GM12878 (cell line): ENCODE measurements around the gene COMMD1. TPM values are rescaled to one million over a fixed set of nuclear protein-coding genes. Genes with fewer than 3 reads are reported as not detected.

ENCODE experiments used
- ATAC-seq: fragments of 200-7000 bp; cut with Tn5 transposase; 3 replicates; pipeline ENCODE4 v1.9.1; 2020; ENCODE audit warnings: mild to moderate bottlenecking, moderate library complexity
- BruUV-seq: library from RNA; stranded (reverse); fragments of 400-500 nt; replicated peaks from 2 replicates; lab custom pipeline; 2021; lab: Mats Ljungman, UMichigan
- CTCF ChIA-PET: fragments of 300-600 bp; sonication (Branson Sonifier 250); formaldehyde crosslinking; extraction: SDS; loops from one replicate; lab custom pipeline; 2021; ENCODE audit warnings: inconsistent platforms; lab: Yijun Ruan, JAX
- POLR2A ChIA-PET: fragments of 350-600 bp; formaldehyde crosslinking; extraction: SDS; loops from one replicate; lab custom pipeline; 2021; ENCODE audit warnings: inconsistent platforms; lab: Charles Lee
- RAD21 ChIA-PET: fragments of 300-600 bp; sonication (Branson Sonifier 250); formaldehyde crosslinking; loops from one replicate; lab custom pipeline; 2023; ENCODE audit warnings: antibody characterized with exemption; ENCODE audit not compliant: unreplicated experiment; lab: Charles Lee
- SMC1A ChIA-PET: fragments of 300-600 bp; sonication (Branson Sonifier 250); formaldehyde crosslinking; loops from one replicate; lab custom pipeline; 2023; ENCODE audit not compliant: unreplicated experiment, uncharacterized antibody; lab: Charles Lee
- DNase-seq: peaks from one replicate; pipeline ENCODE4 v3.0.0-alpha.2; 2011; ENCODE audit warnings: low read depth, low spot score
- FAIRE-seq: peaks from 3 replicates; lab custom pipeline; 2011; peaks lifted over from hg19 to GRCh38; lab: Jason Lieb, UNC
- H2AFZ ChIP-seq: 2 replicates; pipeline ENCODE4 v1.6.0; 2011; ENCODE audit warnings: low read depth, low read length, control low read depth; ENCODE audit not compliant: control insufficient read depth
- H3K27ac ChIP-seq: 2 replicates; pipeline ENCODE4 v1.5.1; 2011; ENCODE audit warnings: control low read depth; ENCODE audit not compliant: control insufficient read depth, insufficient read depth
- H3K27me3 ChIP-seq, 2 experiments: replicated peaks in 1 of 2; 2 replicates each; pipeline versions ENCODE4 v1.6.0 to v1.6.1; 2011; ENCODE audit warnings: low read length in 1 of 2; ENCODE audit not compliant: control insufficient read depth in 2 of 2, insufficient read depth in 2 of 2
- H3K36me3 ChIP-seq, 2 experiments: 2 replicates each; pipeline ENCODE4 v1.5.1; 2011; ENCODE audit warnings: low read length in 1 of 2; ENCODE audit not compliant: control insufficient read depth in 2 of 2, insufficient read depth in 2 of 2
- H3K4me1 ChIP-seq: 2 replicates; pipeline ENCODE4 v1.6.1; 2011; ENCODE audit warnings: mild to moderate bottlenecking, low read length, moderate library complexity, mixed read lengths; ENCODE audit not compliant: control insufficient read depth, insufficient read depth
- H3K4me2 ChIP-seq: 2 replicates; pipeline ENCODE4 v1.6.0; 2011; ENCODE audit warnings: control low read depth; ENCODE audit not compliant: control insufficient read depth, insufficient read depth
- H3K4me3 ChIP-seq: fragments of 200-600 bp; sonication (generic); 2 replicates; pipeline ENCODE4 v1.5.1; 2016
- H3K79me2 ChIP-seq: 2 replicates; pipeline ENCODE4 v1.6.0; 2011; ENCODE audit warnings: low read length; ENCODE audit not compliant: control insufficient read depth, insufficient read depth
- H3K9ac ChIP-seq: 2 replicates; pipeline ENCODE4 v1.8.0; 2011; ENCODE audit warnings: low read length, control low read depth, mixed read lengths; ENCODE audit not compliant: control insufficient read depth, insufficient read depth
- H3K9me3 ChIP-seq: replicated peaks from 3 replicates; pipeline ENCODE4 v1.5.1; 2011; ENCODE audit warnings: mild to moderate bottlenecking, low read length; ENCODE audit not compliant: control insufficient read depth, insufficient read depth
- H4K20me1 ChIP-seq: 2 replicates; pipeline ENCODE4 v1.6.0; 2011; ENCODE audit not compliant: control insufficient read depth, insufficient read depth
- BCLAF1 ChIP-seq: fragments of 450-650 bp; IDR thresholded peaks from 2 replicates; pipeline ENCODE4 v1.6.1; 2017; ENCODE audit warnings: antibody characterized with exemption, mild to moderate bottlenecking, moderate library complexity
- HDAC6 ChIP-seq: fragments of 200-600 bp; sonication (generic); IDR thresholded peaks from one replicate; pipeline ENCODE4 v1.8.0; 2017; ENCODE audit warnings: antibody characterized with exemption; ENCODE audit not compliant: unreplicated experiment
- HDGF ChIP-seq: fragments of 450-650 bp; IDR thresholded peaks from 2 replicates; pipeline ENCODE4 v1.6.1; 2016; ENCODE audit warnings: antibody characterized with exemption
- MEF2A ChIP-seq: IDR thresholded peaks from 2 replicates; pipeline ENCODE4 v1.6.1; 2011; ENCODE audit warnings: low read depth, mild to moderate bottlenecking, low read length, moderate library complexity; ENCODE audit not compliant: insufficient read depth
- NFYA ChIP-seq: IDR thresholded peaks from 2 replicates; pipeline ENCODE4 v1.6.1; 2011; ENCODE audit warnings: low read depth, mild to moderate bottlenecking, low read length, improper control_type of control experiment, borderline replicate concordance
- NFYB ChIP-seq: IDR thresholded peaks from 2 replicates; pipeline ENCODE4 v1.6.1; 2011; ENCODE audit warnings: low read depth, mild to moderate bottlenecking, low read length, improper control_type of control experiment, moderate library complexity; ENCODE audit not compliant: insufficient read depth
- POLR2AphosphoS2 ChIP-seq: IDR thresholded peaks from 2 replicates; pipeline ENCODE4 v1.6.1; 2011; ENCODE audit warnings: low read depth, mild to moderate bottlenecking, low read length, improper control_type of control experiment, moderate library complexity
- RAD21 ChIP-seq: IDR thresholded peaks from 2 replicates; pipeline ENCODE4 v1.6.1; 2011; ENCODE audit warnings: mild to moderate bottlenecking, low read depth, low read length, moderate library complexity; ENCODE audit not compliant: insufficient read depth
- SMAD1 ChIP-seq: fragments of 450-650 bp; IDR thresholded peaks from 2 replicates; pipeline ENCODE4 v1.6.1; 2018; ENCODE audit warnings: mild to moderate bottlenecking, low read depth; ENCODE audit not compliant: partially characterized antibody
- STAT1 ChIP-seq: fragments of 450-650 bp; conservative IDR thresholded peaks from 2 replicates; pipeline ENCODE4 v1.6.1; 2014; ENCODE audit warnings: antibody characterized with exemption, mild to moderate bottlenecking
- TCF3 ChIP-seq: IDR thresholded peaks from 2 replicates; pipeline ENCODE4 v1.6.1; 2012; ENCODE audit warnings: low read depth, mild to moderate bottlenecking, low read length, borderline replicate concordance; ENCODE audit not compliant: insufficient read depth
- ZBTB11 ChIP-seq: fragments of 450-650 bp; formaldehyde crosslinking; IDR thresholded peaks from 2 replicates; pipeline ENCODE4 v1.5.0; 2022; ENCODE audit warnings: mild to moderate bottlenecking, missing genetic modification characterization
- ZNF274 ChIP-seq: IDR thresholded peaks from one replicate; pipeline ENCODE4 v1.8.0; 2011; ENCODE audit not compliant: insufficient read length, insufficient read depth
- WGBS: methylation state at CpG from one replicate; pipeline ENCODE4 v1.1.6; 2016; ENCODE audit warnings: low lambda C conversion rate; ENCODE audit not compliant: insufficient replicate concordance, insufficient coverage; ENCODE audit errors: missing lambda C conversion rate; 5-methylcytosine and 5-hydroxymethylcytosine counted together
- in situ Hi-C: fragments of 300-500 bp; cut with MboI; formaldehyde crosslinking; loops from 9 replicates; pipeline ENCODE4 v1.14.3; 2018; ENCODE audit warnings: mixed read lengths
- intact Hi-C: fragments of 100-400 bp; cut with micrococcal nuclease; formaldehyde crosslinking; loops from one replicate; pipeline ENCODE4 v1.14.2; 2022; ENCODE audit not compliant: unreplicated experiment
- polyA plus RNA-seq, 11 experiments: library from polyadenylated mRNA; depleted of rRNA in 4 of 11; unstranded in 6 of 11; stranded (reverse) in 5 of 11; fragments of >200 nt; fragmentation: Nextera tagmentation in 4 of 11; fragmentation: Illumina TruSeq in 1 of 11; extraction: Ambion mirVana in 4 of 11; extraction: Trizol in 1 of 11; gene quantifications; 1 replicate in 1 of 11; 2 replicates in 10 of 11; pipeline versions ENCODE4 v1.2.1 to v1.2.3, GENCODE V29; 2011 to 2016; ENCODE audit warnings: inconsistent platforms in 2 of 11, missing spikeins in 2 of 11, low read depth in 1 of 11
- total RNA-seq, 4 experiments: library from RNA; depleted of rRNA in 3 of 4; stranded (reverse); fragments of >200 nt in 3 of 4; fragmentation: Illumina TruSeq in 1 of 4; extraction: Trizol in 1 of 4; gene quantifications; 2 replicates each; pipeline versions ENCODE4 v1.2.1 to v1.2.3, GENCODE V29; 2013 to 2021

COMMD1 gene
- total and polyA plus RNA-seq, 10 of the 15 experiments (the other 5 are each of a cell fraction or from before 2014, with no cell fraction given) = 39.7 to 210 (median 53.7) TPM

DNA sequence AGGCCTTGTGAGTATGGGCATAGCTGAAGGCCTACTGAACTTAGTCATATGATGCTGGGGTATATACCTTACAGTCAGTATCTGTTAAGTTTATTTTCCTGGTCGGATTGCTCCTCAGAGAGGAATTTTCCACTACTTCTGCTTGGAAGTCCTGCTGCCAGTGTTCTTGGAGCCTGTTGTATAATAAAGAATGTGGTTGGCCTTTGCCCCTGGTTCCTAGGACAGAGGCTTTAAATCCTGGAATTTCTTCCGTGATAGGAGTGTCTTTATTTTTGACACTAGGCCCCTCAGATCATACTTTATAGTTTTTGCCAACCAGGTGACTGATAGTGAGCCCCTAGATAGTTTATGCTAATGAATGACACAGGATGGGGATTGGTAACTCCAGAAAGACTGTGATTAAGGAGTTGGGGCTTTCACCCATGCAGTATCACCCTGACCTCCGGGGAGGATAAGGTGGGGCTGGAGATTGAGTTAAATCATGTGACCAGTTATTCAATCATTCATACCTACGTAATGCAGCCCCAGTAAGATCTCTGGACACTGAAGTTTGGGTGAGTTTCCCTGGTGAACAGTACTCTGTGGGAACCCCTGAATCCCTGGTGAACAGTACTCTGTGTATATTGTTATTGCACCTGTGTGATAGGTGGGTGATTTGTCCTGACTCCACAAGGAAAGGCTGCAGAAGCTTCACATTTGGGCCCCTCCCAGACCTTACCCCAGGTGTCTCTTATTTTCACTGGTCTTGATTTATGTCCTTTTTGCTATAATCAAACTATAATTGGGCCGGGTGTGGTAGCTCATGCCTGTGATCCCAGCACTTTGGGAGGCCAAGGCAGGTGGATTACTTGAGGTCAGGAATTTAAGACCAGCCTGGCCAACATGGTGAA is 56.9 kb downstream of the COMMD1 start (continued):
- no peak for TF ChIP-seq BCLAF1

DNA sequence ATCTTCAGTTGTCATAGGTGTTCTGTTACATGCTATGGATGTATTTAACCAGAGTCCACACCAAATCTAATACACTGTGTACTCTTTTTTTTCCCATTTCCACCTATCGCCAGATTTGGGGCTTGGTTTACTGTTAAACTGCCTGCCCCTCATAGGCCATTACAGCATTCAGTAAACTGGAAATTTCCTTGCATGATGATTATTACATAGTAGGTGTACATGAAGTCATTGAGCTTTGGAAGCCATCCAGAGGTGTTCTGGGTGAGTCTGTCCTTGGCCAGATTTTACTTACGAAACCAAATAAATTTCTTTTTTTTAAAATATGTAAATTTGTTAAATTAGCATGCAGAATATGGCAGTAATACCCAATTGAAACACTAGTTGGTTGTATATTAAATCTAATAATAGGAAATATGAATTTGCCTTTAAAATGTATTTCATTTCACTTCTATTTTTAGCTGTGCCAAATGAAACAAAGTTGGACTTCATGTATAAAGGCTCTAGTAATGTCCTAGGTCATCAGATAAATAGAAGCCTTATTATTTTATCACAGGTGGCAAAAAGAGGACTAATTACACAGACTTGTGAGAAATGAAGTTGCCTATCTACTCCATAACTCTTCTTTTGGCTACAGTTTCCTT is 60.7 kb downstream of the COMMD1 start:
- H3K27me3 ChIP-seq = no peaks in the 10 kb centered on the region
- ChIA-PET RAD21 (interaction anchor here (0.9 kb wide), 1 partner anchor 8 kb away, joined by 3 read pairs; no protein-coding TSS in a partner anchor), CTCF (interaction anchor here (0.5 to 1.1 kb wide), 2 partner anchors 44 to 445 kb away, joined by 3 to 4 read pairs; no protein-coding TSS in a partner anchor), POLR2A (interaction anchor here (0.6 kb wide), 2 partner anchors 18 to 61 kb away, joined by 3 read pairs; partner anchors contain the start of gene COMMD1), SMC1A (no interaction called here)
- no peaks in the 10 kb centered on the region for H3K9me3 ChIP-seq
- DNase-seq (no peak), FAIRE-seq (no peak), ATAC-seq (no peak)
- no peaks in the 10 kb centered on the region for H3K4me1 ChIP-seq
- no peak overlapping the region for H3K27ac ChIP-seq
- no peak overlapping the region for H3K4me3 ChIP-seq
- no peak overlapping the region for H3K9ac ChIP-seq
- H4K20me1 ChIP-seq = no peaks in the 10 kb centered on the region
- BruUV-seq = no TSS peak
- H3K36me3 ChIP-seq = no peaks in the 10 kb centered on the region; a peak in 2 of 4 replicates
- no peak overlapping the region for H2AFZ ChIP-seq
- H3K4me2 ChIP-seq = no peak overlapping the region
- WGBS = 98% methylated on average over 2 of the region's 2 CpGs
- in situ Hi-C loops = no loop called here
- H3K79me2 ChIP-seq = no peaks in the 10 kb centered on the region
- intact Hi-C loops = no loop called here
- TF ChIP-seq RAD21 = no peak
- TF ChIP-seq NFYA = no peak
- TF ChIP-seq SMAD1 = no peak
- no peak for TF ChIP-seq POLR2AphosphoS2
- no peak for TF ChIP-seq HDAC6
- TF ChIP-seq ZBTB11 = no peak
- TF ChIP-seq NFYB = no peak
- no peak for TF ChIP-seq MEF2A
- no peak for TF ChIP-seq HDGF
- no peak for TF ChIP-seq ZNF274
- TF ChIP-seq STAT1 = no peak
- TF ChIP-seq TCF3 = no peak
